Activated CD4-positive, CD25-positive, alpha-beta regulatory T cell treated with anti-CD3 and anti-CD28 coated beads, Interleukin-2, amount 50 U/mL, for 72 hours (primary cell): ENCODE measurements around the gene CFAP99.

Experiments
- DNase-seq: peaks from one replicate; pipeline ENCODE4 v3.0.0; 2021

CFAP99 gene

DNA sequence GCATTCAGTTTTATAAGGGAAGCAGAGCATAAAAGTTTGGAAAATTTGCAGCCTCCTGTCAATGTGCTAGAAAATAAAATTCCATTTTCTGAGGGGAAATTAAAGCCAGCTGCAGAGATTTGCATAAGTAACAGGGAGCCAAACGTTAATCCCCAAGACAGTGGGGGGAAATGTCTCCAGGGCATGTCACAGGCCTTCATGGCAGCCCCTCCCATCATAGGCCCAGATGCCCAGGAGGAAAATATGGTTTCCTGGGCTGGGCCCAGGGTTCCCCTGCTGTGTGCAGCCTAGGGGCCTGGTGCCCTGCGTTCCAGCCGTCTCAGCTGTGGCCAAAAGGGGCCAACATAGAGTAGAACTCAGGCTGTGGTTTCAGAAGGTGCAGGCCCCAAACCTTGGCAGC, 59.5 kb downstream of the CFAP99 start:
- DNase-seq: no peak

DNA sequence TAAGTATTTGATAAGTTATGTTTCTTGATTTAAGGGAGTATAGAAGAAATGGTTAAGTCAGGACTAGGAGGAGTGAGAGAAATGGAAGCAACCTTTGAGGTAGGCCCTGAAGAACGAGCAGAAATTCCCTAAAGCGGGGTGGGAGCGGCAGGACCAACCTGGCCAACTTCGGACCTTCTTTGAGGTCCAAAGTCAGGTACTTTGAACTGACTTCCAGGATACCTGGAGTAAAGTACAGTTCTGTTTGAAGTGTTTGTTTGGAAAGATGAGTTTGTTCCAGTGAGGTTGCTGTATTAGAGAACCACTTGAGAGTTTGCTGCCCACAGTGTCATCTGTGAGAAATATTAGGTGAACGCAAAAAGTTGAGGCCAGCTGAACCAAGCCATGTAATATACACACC, 61.9 kb downstream of the CFAP99 start:
- DNase-seq: no peak

DNA sequence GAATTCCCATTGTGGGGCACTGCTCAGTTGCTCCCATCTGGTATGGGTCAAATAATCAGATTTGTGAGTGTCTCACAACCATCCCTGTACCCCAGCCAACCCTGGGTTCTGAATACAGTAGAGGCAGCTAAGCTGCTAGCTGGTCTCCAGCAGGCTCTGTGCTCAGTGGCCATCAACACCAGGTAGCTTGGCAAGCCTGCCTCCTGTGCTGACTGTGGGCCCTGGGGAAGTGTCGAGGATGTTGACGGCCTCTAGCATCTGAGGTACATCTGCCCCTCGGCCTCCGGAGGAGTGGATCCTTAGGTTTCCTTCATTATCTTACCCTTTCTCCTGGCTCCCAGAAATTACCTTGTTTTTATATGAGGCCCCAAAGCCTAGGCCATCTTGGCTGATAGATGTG, 63.4 kb downstream of the CFAP99 start:
- no peak for DNase-seq

DNA sequence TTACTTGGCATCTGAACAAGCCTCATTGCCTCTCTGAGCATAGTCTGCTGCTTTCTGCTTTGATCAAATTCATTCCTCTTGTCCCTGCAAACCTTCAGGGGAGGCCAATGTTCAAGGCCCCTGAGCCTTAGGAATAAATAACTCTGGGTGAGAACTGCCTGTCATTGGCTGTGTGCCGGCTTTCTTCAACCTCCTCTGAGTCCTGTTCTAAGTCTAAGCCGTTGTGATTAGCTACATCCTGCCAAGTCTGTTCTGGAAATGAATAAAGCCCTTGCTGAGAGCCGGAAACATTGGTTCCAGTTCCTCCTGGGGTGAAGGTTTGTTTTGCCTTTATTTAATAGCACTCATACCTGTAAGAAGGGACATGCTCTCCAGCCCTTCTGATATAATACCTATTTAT, 63.9 kb downstream of the CFAP99 start:
- DNase-seq: no peak

DNA sequence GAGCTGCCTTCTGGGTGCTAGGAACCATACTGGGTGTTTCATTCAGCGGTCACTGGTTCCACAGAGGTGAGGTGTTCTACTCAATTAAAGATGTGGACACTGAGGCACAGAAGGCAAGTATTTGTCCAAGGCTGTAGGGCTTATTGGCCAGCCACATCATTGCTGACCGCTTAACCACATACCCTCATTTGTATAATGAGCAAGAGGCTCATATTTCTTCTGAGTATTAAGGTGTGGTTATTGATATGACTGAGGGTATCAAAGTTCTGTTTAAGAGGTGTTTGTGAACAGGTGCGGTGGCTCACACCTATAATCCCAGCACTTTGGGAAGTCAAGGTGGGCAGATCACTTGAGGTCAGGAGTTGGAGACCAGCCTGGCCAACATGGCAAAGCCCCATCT, 64.5 kb downstream of the CFAP99 start:
- DNase-seq: no peak

DNA sequence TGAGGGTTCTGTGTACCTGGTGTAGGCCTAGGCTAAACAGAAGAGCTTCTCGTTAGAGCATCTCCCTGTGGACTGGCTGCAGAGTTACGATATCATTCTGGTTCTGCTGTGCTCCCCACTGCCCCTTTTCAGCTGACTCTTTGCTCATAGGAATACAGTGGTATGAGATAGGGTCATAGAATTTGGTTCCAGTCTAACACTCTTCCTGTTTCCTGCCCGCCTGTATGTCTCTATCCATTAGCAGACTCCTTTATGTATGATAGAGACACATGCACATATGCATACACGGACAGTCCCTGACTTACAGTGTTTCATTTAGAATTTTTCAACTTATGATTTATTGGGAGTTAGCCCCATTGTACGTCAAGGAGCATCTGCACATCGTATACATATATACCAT, 65.4 kb downstream of the CFAP99 start:
- DNase-seq: no peak

DNA sequence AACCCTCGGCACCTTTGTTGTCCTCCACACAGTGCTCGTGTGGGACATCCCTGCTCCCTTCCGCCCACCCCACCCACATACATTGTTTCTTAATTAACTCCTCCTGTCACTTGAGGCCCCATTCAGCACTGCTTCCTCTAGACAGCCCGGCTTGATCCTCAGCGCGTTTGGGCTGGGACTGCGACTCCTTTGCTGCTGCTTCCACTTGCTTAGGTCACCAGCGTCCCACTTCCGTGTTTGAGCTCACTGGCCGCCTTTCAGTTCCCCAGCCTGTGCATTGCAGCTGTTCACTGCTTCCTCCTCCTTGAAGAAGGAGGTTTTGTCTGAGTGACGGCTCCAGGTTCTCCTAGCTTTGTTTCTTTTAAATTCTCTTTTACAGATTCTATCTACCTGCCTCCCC, 66.2 kb downstream of the CFAP99 start:
- DNase-seq: peak; percentile 50

DNA sequence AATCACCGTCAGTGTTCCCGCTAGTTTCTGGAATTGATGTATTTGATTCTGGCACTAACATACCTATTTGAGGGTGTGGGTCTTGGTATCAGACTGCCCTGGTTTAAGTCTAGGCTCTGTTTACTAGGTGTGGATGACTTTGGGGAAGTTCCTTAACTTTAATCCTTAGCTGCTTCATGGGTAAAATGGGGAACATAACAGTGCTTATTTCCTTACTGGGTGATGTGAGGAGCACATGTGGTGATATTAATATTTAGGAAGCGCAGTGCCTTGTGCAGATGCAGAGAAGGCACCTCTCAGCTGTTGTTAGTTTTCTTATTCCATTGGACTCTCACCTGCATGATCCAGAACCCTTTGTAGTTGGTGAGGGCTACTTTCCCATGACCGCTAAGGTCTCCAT, 67.2 kb downstream of the CFAP99 start:
- DNase-seq: no peak

DNA sequence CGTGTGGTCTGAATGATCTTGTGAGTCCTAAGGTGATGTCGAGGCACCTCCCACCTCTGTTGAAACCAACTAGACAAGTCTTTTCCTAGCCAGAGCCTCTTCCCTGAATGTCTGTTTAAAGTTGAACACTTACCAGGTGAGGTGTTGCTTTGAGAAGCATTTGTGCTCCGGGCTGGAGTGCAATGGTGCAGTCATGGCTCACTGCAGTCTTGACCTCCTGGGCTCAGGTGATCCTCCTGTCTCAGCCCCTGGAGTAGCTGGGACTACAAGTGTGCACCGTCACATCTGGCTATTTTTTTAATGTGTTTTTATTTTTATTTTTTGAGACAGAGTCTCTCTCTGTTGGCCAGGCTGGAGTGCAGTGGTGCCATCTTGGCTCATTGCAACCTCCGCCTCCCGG, 68.2 kb downstream of the CFAP99 start:
- no peak for DNase-seq

DNA sequence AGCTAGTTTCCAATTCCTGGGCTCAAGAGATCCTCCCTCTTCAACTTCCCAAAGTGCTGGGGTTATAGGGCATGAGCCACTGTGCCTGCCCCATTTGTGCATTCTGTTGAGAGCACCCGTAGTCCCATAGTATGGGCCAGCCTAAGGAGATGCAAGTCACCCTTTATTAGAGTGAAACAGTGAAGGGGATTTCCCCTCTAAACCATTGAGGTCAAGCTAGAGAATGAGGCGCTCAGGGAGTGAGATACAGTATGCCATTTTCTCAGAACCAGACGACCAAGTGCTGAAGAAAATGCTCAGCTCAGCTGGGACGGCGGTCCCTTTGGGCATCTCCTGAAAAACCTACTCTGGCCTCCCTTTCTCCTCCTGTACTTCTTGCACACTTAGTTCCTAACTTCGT, 68.9 kb downstream of the CFAP99 start:
- DNase-seq: no peak

DNA sequence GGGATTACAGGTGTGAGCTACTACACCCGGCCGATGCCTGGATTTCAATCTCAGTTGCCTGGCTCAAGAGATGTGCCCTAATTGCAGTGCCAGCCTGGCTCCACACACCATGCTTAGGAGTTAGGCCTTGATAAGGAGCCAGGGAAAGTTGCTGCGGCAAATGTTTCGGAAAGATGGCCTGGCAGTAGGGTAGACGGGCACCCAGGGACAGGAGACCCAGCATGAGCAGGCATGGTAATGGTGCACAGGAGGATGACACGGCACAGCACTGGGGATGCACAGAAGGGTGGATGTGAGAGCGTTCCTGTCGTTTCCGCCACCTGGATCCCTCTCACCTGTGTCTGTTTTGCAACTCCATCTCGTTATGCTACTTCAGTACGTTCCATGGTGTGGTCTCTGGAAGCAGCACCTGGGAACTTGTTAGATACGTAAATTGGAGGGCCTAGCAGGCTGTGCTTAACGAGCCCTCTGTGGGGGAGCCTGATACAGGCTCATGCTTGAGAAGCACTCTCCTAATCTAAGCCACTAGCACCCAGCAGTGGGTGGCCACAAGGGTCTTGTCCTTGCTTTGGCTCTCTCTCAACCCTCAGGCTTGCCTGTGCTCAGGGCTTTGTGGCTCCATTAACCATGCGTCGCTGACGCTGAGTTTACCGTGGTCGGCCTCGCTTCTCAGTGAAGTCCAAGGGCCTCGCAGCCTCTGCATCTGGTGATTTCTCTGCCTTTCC, 70.5 kb downstream of the CFAP99 start:
- DNase-seq: no peak

DNA sequence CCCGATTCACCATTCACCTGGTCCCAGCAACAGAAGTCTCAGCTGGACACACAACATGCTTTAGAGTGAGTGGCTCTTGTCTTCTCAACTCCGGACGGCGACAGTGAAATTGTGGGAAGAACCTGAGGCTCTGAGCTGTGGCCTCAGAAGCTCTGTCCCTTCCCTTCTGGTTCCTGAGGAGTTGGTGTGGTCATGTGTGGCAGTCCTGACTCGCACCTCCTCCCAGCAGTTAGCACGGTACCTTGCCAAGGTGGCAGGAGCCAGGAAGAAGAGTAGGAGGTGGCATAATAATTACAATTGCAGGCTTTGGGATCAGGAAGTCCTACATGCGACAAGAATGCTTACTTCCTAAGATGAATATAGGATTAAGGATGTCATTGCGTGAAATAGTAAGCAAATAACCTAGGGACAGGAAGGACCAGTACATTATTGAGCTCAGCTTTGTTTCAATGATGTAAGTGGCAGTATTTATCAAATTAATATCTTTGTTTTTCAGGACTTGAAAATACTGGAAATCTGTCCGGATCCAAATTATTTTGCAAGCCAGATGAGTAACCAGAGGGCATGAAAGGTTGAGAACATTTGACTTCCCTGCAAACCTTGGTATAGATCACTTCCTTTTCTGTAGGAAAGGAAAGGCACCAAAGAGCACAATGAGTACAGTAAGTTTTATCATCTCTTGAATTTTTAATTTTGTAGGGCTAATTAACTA, 71.2 kb downstream of the CFAP99 start:
- DNase-seq: no peak

DNA sequence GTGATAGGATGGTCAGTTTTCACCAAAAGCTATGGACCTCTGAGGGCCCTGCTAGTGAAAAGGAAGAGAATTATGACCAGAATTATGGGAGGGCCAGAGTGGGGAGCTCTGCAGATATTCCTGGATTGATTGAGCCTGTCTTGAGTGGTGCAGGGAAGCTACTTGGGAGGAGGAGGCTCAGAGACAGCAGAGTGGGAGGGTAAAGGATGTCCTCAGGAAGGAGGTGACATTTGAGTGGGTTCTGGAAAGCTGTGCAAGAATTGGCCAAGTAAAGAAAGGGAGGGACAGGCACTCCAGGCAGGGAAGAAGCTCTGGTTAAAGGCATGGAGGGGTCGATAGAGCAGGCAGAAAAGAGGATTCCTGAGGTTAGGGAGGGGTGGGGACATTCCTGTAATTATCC, 74.2 kb downstream of the CFAP99 start:
- DNase-seq: no peak

DNA sequence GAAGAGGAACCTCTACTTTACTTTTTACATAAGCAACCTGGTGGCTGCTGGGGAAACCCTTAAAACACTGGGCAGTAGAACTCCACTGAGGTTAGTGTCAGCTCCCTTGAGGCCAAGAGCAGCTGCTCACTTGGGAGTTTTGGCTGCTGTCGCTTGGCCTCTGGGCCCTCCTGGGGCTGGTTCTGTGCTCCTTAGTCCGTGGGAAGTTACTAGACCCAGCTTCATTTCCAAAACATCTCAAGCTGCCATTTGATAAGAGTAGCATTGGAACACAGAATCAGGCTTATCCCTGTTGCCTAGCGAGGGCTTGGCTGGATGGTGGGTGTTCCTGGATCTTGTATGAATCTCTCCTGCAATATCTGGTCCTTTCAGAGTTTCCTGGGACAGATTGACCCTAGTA, 76.2 kb downstream of the CFAP99 start:
- no peak for DNase-seq

DNA sequence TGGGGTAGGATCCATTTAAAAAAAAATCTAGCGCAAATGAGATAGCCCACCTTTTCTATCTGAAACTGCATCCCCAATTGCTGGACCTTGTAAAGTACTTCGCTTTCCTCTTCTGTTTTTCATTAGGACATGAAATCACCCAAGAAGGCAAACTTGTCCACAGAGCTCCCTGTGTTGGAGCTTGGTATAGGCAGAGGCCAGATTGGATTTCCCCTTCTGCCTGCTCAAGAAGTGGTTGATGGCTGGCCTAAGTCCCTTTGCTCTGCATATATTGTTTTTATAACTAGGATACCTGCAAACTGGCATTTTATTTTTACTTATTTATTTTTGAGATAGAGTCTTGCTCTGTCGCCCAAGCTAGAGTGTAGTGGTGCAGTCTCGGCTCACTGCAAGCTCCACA, 78.6 kb downstream of the CFAP99 start:
- no peak for DNase-seq

DNA sequence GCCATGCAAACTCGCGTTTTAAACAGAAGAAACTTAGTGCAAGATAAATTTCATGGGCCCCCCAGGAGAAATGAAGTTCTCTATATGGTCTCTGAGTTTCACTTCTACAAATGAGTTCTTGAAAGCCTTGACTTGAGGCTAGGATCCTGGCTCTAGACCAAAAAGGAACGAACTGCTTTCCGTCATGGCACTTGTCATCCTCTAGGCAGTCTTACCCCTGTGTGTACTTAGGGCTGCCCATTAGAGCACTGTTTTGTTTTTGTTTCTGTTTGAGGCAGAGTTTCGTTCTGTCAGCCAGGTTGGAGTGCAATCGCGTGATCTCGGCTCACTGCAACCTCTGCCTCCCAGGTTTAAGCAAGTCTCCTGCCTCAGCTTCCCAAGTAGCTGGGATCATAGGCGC, 79.2 kb downstream of the CFAP99 start:
- no peak for DNase-seq

DNA sequence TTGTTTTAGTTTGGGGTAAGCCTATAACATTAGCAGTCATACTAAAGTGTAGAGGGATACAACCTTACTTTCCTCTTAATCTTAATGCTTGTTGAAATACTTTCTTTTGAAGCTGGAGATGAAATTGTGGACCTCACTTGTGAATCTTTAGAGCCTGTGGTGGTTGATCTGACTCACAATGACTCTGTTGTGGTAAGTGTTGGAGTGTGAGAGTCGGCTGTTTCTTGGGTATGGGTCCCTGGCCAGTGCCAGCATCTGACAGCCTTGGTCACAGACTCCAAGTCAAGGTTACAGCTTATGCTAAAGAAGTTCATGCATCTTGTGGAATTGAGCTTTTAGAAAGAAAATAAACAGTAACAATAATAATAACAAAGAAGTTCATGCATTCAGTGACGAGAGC, 81.8 kb downstream of the CFAP99 start:
- no peak for DNase-seq

DNA sequence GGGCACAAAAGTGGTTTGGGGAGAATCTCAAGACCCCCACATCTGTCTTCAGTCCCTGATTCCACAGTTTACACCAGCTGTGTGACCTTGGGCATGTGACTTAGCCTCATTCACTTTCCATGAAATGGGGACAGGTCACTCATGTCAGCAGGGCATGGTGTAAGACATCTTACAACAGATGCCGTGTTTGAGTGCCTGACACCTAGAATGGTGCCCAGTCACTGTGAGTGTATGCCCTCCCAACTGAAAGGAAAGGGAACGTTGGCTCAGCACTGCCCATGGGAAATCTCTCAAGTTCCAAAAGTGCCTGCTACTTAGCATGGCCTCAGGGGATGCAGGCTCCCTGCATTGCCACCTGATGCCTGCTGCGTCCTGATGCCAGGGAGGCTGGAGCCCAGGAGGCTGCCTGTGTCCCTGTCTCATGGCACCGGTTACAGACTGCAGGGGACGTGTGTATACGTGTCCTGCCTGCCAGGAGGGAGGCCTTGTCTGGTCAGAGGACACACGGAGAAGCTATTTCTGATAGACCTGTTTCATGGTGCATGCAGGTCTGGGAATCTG, 82.4 kb downstream of the CFAP99 start:
- no peak for DNase-seq

DNA sequence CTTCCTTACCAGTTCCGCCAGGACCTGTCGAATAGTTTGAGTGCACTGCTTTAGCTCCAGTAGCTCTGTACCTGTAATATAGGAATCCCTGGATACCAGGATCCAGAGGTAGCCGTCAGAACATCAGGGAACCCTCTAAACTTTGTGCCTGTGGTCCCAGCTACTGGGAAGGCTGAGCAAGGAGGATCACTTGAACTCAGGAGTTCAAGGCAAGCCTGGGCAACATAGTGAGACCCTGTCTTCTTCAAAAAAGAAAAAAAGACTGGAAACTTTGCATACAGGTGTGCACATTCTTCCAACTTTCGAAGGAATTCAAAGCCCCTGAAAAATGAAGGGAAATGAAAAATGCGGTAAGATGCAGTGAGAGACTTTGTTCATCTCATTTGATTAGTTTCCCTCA, 85.1 kb downstream of the CFAP99 start:
- no peak for DNase-seq

DNA sequence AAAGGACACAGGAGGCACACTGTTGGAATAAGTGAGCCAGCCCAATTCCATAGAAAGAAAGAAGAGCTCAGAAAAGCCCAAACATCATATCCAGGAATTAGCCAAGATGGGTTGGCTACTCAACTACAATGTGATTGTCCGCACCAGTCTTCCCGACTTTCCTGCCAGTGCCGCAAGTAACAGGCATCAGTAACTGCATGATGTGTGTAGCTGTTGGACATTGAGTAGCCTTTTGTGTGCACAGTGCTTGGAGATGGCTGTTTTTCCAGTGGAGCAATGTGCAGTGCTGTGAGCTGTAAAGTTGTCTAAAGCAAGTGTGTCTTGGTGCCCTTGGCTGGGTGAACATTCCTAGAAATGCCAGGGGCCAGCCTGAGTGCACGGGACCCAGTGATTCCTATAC, 88.5 kb downstream of the CFAP99 start:
- no peak for DNase-seq

DNA sequence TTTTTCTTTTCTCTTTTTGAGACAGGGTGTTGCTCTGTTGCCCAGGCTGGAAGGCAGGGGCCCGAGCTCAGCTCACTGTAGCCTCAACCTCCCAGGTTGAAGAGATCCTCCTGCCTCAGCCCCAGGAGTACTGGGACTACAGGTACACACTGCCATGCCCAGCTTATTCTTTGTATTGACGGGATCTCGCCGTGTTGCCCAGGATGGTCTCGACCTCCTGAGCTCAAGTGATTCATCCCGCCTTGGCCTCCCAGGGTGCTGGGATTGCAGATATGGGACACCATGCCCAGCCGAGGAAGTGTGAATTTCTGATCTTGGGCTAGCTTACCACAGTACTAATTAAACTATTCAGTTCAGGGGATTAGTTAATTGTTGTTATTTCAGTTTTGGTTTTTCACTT, 89.1 kb downstream of the CFAP99 start:
- no peak for DNase-seq

DNA sequence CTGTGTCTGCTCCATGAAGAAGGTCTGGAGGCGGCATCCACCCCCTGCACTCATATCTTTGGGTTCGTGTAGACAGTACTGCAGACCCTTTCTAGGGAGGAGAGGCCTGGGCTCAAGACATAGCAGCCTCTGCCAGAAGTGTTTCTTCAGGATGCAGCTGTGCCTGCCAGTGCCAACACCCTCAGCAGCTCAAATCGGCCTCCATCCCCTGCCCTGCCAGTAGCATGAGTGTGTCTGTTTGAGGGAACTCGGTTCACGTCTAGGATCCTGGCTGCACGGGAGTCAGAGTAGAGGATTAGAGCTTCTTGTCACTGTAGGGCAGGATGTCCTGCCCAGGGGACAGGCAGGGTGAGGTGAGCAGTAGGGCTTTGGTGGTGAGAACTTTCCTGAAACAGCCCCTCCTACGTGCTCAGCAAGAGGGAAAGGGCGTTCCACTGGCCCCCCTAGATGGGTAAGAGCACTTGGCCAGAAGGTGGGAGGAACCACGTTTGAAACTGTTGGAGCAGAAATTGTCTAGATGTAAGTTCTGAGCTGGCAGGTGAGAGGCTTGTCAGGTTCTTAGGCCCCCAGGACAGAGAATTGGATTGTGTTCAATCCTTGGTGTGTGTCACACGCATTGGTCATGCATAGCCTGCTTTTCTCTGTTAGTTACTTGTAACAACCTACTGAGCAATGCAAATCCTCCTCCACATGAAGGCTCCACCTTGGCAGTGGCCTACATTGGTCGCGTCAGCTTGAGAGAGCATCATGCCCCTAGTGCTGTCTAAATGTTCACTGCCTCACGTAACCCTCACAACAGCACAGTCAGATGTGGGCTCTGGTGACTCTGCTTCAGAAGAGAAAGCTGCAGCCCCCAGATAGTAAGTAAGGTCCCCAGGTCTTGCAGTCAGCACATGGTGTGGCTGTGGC, 91.8 kb downstream of the CFAP99 start:
- no peak for DNase-seq

DNA sequence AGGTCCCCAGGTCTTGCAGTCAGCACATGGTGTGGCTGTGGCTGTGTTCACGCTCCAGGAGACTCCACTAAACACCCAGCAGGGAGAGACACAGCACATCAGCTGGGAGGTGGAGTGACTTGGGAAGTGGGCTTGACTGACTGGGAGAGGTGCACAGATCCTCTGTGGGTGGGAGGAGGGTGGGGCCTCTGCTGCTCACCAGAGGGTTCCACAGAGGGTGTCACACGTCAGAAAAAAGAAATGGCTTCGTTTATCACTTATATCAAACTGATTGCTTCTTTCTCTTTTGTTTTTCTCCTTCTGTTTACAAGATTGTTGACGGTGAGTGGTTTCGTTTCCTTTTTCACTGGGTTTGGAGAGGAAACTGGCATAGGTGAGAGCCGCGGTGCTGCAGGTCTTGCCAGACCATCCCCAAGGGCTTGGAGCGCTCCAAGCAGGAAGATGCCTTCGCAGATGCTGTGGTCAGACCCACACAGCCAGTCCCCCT, 92.9 kb downstream of the CFAP99 start:
- DNase-seq: no peak
